NCI-H187 (cell line): Measurements from ENCODE around the gene HTR3E.
"Not testable (repeated sequence)": the region's sequence is repeated elsewhere in the genome, so short reads cannot be mapped to it uniquely, and the experiment has no call there.

Source experiments
- DNase-seq, 2 experiments: peaks; one replicate each; lab custom pipeline; 2025; lab: John Stamatoyannopoulos, UW

HTR3E gene

DNA sequence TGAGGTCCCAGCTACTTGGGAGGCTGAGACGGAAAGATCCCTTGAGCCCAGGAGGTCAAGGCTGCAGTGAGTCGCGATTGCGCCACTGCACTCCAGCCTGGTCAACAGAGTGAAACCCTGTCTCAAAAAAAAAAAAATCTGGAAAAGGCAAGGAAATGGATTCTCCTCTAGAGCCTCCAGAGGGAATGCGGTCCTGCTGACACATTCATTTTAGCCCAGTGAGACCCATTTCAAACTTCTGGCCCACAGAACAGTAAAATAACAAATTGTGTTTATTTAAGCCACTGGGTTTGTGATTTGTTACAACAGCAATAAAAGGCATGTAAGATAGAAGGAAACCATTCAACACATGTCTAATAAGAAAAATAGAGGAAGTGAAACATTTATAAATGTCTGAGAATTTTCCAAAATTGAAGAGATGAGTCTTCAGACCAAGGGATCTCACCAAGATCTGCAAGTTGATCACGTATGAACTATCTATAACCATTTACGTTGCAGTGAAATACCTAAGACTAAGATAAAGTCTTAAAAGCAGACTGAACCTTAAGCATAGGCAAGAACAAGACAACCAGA is at the start of gene HTR3E:
HTR3E (plus strand) TSS at position 254 of the 573 bp plus-strand sequence. CDS start 466 bp downstream, outside the sequence.
- DNase-seq = no peak

- no peak for DNase-seq
Observed at GRCh38 chr3:184050217-184050847, 46.5 kb upstream of the HTR3E start.

DNA sequence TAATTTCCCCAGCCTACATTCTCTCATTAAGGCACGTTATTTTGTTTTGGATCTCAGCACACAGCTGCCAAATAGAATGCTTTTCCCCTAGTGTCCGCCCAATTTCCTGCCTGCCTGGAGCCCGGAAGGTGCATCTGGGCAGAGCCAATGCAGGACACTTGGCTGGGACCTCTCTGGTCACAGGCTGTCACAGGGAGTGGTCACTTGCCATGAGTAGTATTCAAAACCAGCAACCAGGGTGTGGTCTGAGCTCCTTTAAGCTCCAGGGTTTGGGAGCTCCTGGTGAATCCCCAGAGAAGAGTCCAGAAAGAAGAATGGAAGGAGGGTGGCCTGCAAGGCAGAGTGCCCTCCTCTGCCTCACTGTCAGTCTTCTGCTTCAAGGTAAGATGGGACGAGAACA is 44.1 kb upstream of the HTR3E start, which contains the start of gene HTR3C:
HTR3C (plus strand) TSS at position 281 of the 400 bp plus-strand sequence; CDS start at position 315, 34 bp downstream.
- DNase-seq = no peak

GRCh38 chr3:184058029-184058428 is 38.8 kb upstream of the HTR3E start:
- no peak for DNase-seq

GRCh38 chr3:184059424-184059823 is 37.4 kb upstream of the HTR3E start:
- DNase-seq = no peak

- DNase-seq = no peak
Observed at GRCh38 chr3:184062637-184063036, 34.2 kb upstream of the HTR3E start.

- DNase-seq = no peak
Observed at GRCh38 chr3:184066211-184066610, 30.7 kb upstream of the HTR3E start.

DNA sequence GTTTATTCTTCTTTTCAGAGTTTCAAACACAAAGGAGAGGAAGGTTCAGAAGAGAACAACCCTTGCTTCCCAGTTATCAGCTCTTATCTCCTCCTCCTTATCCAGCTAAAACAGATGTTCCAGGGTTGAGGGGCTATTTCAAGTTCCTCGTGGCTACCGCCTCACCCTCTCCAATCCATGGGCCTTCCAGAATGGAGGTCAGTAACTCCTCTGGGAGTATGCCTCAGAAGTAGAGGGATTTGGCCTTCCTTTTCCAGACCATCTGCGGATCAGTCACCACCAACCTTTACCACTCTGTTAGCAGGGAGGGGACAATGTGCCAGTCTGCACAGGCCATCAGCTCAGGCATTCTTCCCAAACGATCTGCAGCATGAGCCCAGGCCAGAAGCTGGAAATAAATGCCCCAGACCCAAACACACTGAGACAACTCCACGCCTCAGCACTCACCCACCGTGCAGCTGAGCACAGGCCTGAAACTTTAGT is 29.2 kb upstream of the HTR3E start:
- DNase-seq = no peak

DNA sequence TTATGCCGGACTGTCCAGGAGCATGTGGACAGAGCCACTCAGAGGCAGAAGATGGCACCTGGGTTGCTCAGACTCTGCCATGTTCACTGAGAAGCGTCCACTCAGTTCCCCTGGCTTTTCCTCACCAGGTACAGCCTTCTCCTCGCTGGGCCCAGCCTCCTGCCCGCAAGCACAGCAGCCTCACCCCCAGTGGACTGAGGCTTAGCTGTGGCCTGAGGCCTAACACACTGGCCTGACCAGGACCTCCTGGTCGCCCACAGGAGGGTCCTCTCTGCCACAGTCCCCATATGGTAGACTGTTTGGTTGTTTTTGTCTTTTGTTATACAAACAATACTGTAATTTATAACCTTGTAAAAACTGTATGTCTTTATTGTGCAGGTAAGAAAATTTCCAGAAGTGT is 28.5 kb upstream of the HTR3E start:
- no peak for DNase-seq

DNA sequence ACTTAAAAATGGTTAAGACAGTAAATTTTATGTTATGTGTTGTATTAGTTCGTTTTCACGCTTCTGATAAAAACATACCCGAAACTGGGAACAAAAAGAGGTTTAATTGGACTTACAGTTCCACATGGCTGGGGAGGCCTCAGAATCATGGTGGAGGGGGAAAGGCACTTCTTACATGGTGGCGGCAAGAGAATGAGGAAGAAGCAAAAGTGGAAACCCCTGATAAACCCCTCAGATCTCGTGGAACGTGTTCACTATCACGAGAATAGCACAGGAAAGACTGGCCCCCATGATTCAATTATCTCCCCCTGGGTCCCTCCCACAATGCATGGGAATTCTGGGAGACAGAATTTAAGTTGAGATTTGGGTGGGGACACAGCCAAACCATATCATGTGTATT is 25.7 kb upstream of the HTR3E start:
- not testable (repeated sequence) for DNase-seq

DNA sequence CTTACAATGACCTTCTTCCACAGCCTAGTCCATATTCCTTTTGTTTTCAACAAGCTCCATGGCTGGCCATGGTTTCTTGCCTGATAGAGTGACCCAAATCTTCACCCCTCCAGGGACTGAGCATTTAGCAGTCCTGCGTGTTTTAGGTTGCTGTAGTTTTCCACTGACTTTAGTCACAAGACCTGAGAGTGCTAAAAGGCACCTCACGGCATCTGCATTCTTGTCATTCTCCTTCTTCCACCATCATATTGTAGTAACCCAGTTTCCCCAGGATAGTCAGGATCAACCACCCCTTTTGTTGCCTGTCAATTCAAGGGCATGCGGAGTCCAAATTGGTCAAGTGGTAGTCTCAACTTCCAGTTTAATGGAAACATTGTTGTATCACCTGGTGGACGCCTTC is 23.2 kb upstream of the HTR3E start:
- no peak for DNase-seq

DNA sequence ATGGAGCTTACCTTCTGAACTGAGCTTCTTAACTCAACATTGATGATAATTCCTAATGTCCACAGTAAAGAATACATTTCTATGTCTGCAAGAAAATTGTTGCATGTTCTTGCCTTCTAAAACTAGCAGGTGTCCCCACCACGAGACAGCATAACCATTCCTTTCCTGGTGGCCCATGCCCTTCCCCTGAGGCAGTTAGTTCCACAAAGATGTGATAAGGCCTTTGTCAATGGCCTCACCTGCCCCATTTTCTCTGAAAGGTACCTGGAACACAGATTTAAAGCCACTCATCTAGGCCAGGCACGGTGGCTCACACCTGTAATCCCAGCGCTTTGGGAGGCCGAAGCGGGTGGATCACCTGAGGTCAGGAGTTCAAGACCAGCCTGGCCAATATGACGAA is 21.0 kb upstream of the HTR3E start:
- DNase-seq = no peak

- no peak for DNase-seq
Observed at GRCh38 chr3:184077881-184078280, 19.0 kb upstream of the HTR3E start.

- DNase-seq = no peak
Observed at GRCh38 chr3:184078851-184079250, 18.0 kb upstream of the HTR3E start.

DNA sequence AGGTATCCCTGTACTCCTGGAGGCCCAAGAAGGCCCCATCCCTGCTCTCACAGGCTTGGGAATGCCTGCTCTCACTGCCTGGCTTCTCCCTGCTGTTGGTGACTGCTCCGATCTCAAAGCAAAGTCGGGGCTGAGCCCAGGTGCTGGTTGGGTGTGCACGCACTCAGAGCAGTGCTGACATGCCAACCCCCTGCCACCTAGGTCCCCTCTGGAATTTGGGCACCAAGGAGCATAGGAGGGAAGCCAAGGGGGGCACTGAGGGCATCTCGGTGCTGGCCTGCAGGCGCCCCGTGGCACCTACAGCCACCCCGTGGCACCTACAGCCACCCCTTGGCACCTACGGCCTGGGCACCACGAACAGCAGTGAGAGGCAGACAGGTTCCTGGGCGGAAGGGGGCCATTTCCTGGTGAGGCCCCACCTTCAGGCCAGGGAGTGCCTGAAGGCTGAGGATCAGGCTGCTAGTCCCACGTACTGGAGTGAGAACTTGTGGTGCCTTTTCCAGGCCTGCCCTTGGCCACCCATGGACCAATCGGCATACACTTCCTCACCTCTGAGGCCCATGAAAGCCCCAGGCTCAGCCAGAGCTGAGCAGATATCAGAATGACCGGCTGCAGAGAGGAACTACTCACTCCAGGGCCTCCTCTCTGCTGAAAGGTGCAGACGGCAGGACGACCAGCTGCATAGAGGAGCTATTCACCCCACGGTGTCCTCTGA is 15.6 kb upstream of the HTR3E start:
- DNase-seq = no peak

GRCh38 chr3:184082034-184082433 is 14.8 kb upstream of the HTR3E start:
- no peak for DNase-seq

- no peak for DNase-seq
Observed at GRCh38 chr3:184082465-184082864, 14.4 kb upstream of the HTR3E start.

- no peak for DNase-seq
Observed at GRCh38 chr3:184085389-184085852, 11.4 kb upstream of the HTR3E start.

GRCh38 chr3:184092199-184092598 is 4.7 kb upstream of the HTR3E start:
- no peak for DNase-seq

GRCh38 chr3:184097556-184097955 is 692 bp downstream of the HTR3E start:
- DNase-seq = no peak

GRCh38 chr3:184099806-184100686 is 3.2 kb downstream of the HTR3E start:
- DNase-seq = no peak

DNA sequence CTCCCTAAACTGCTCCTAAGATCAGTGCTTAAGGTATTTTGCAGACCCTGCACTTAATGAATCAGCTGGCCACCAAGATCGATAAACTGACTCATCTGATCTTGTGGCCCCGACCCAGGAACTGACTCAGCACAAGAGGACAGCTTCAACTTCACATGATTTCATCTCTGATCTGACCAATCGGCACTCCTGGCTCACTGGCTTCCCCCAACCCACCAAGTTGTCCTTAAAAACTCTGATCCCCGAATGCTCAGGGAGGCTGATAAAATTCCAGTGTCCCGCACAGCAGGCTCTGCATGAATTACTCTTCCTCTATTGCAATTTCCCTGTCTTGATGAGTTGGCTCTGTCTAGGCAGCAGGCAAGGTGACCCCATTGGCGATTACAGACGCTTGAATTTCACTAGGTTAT is 13.5 kb downstream of the HTR3E start:
- DNase-seq = no peak
